GM21526 (cell line): ENCODE measurements around the gene SLC38A8.

ENCODE experiments used
- ATAC-seq: cut with Tn5 transposase; IDR thresholded peaks from one replicate; pipeline ENCODE4 v1.9.1; 2021; ENCODE audit warnings: moderate library complexity; ENCODE audit not compliant: unreplicated experiment, low FRiP score

Gene SLC38A8

GRCh38 chr16:84042308-84042878, at the start of gene SLC38A8:
Gene SLC38A8, minus strand, starts transcription at chr16:84042795. Its CDS starts 638 bp downstream, at chr16:84042157.
- no peak for ATAC-seq

- no peak for ATAC-seq
Measured at GRCh38 chr16:84091460-84091859, 48.9 kb upstream of the SLC38A8 start.

GRCh38 chr16:84090211-84090610, 47.6 kb upstream of the SLC38A8 start:
- ATAC-seq, result no peak

- ATAC-seq, result peak; percentile 85
Measured at GRCh38 chr16:84088695-84089395, 46.2 kb upstream of the SLC38A8 start.

GRCh38 chr16:84087466-84088151, 45.0 kb upstream of the SLC38A8 start:
- no peak for ATAC-seq

- ATAC-seq, result no peak
Measured at GRCh38 chr16:84087001-84087400, 44.4 kb upstream of the SLC38A8 start.

- ATAC-seq, result no peak
Measured at GRCh38 chr16:84086341-84086740, 43.7 kb upstream of the SLC38A8 start.

GRCh38 chr16:84085773-84086172, 43.2 kb upstream of the SLC38A8 start:
- no peak for ATAC-seq

- no peak for ATAC-seq
Measured at GRCh38 chr16:84085271-84085667, 42.7 kb upstream of the SLC38A8 start.

GRCh38 chr16:84084570-84085270, 42.1 kb upstream of the SLC38A8 start:
- peak; percentile 43 for ATAC-seq

GRCh38 chr16:84082835-84083569, 40.4 kb upstream of the SLC38A8 start:
- no peak for ATAC-seq

GRCh38 chr16:84082110-84082509, 39.5 kb upstream of the SLC38A8 start:
- ATAC-seq, result no peak

GRCh38 chr16:84081446-84081989, 38.9 kb upstream of the SLC38A8 start:
- no peak for ATAC-seq

- no peak for ATAC-seq
Measured at GRCh38 chr16:84080813-84081212, 38.2 kb upstream of the SLC38A8 start.

- no peak for ATAC-seq
Measured at GRCh38 chr16:84080378-84080777, 37.8 kb upstream of the SLC38A8 start.

GRCh38 chr16:84079664-84080063, 37.1 kb upstream of the SLC38A8 start:
- no peak for ATAC-seq

GRCh38 chr16:84075376-84075775, 32.8 kb upstream of the SLC38A8 start:
- ATAC-seq, result no peak

- no peak for ATAC-seq
Measured at GRCh38 chr16:84074721-84075120, 32.1 kb upstream of the SLC38A8 start.

- no peak for ATAC-seq
Measured at GRCh38 chr16:84072014-84072413, 29.4 kb upstream of the SLC38A8 start.

GRCh38 chr16:84071121-84071520, 28.5 kb upstream of the SLC38A8 start:
- ATAC-seq, result no peak
